Smooth muscle cell (in vitro differentiated cells): ENCODE measurements around the gene SSH2. TPM values are rescaled to one million over a fixed set of nuclear protein-coding genes. Genes with fewer than 3 reads are reported as not detected.

Experiments used
- DNase-seq: peaks from one replicate; lab custom pipeline; 2025; ENCODE audit not compliant: unreplicated experiment; lab: John Stamatoyannopoulos, UW
- H2AFZ ChIP-seq: fragments of 200-600 bp; sonication (generic); 2 replicates; pipeline ENCODE4 v1.6.0; 2016; ENCODE audit warnings: antibody characterized with exemption, low read depth, mild to moderate bottlenecking
- H3F3A ChIP-seq: fragments of 200-600 bp; sonication (generic); 2 replicates; pipeline ENCODE4 v1.6.0; 2017; ENCODE audit warnings: antibody characterized with exemption, low read depth
- H3K27ac ChIP-seq: fragments of 200-600 bp; sonication (generic); 2 replicates; pipeline ENCODE4 v1.5.1; 2016; ENCODE audit warnings: low read depth, mild to moderate bottlenecking
- H3K27me3 ChIP-seq: fragments of 200-600 bp; sonication (generic); 2 replicates; pipeline ENCODE4 v1.6.1; 2016; ENCODE audit warnings: low read depth, mild to moderate bottlenecking
- H3K36me3 ChIP-seq: fragments of 200-600 bp; sonication (generic); 2 replicates; pipeline ENCODE4 v1.5.1; 2016; ENCODE audit warnings: low read depth
- H3K4me1 ChIP-seq: fragments of 200-600 bp; sonication (generic); 2 replicates; pipeline ENCODE4 v1.5.1; 2016; ENCODE audit warnings: low read depth
- H3K4me2 ChIP-seq: fragments of 200-600 bp; sonication (generic); 2 replicates; pipeline ENCODE4 v1.6.0; 2016; ENCODE audit warnings: mild to moderate bottlenecking
- H3K4me3 ChIP-seq: fragments of 200-600 bp; sonication (generic); 2 replicates; pipeline ENCODE4 v1.5.1; 2016; ENCODE audit warnings: mild to moderate bottlenecking
- H3K79me2 ChIP-seq: fragments of 200-600 bp; sonication (generic); 2 replicates; pipeline ENCODE4 v1.6.0; 2016; ENCODE audit warnings: low read depth, mild to moderate bottlenecking
- H3K9ac ChIP-seq: fragments of 200-600 bp; sonication (generic); 2 replicates; pipeline ENCODE4 v1.6.0; 2016; ENCODE audit warnings: low read depth
- H3K9me3 ChIP-seq: fragments of 200-600 bp; sonication (generic); replicated peaks from 2 replicates; pipeline ENCODE4 v1.5.1; 2016; ENCODE audit warnings: low read depth
- H4K20me1 ChIP-seq: fragments of 200-600 bp; sonication (generic); 2 replicates; pipeline ENCODE4 v1.6.0; 2016; ENCODE audit warnings: low read depth
- WGBS: methylation state at CpG from one replicate; pipeline ENCODE4 v1.1.7; 2016; ENCODE audit warnings: low lambda C conversion rate; 5-methylcytosine and 5-hydroxymethylcytosine counted together
- polyA plus RNA-seq: library from polyadenylated mRNA; unstranded; fragments of >200 nt; fragmentation: Nextera tagmentation; extraction: Ambion mirVana; gene quantifications from 2 replicates; pipeline ENCODE4 v1.2.1, GENCODE V29; 2016
- total RNA-seq: library from RNA; depleted of rRNA; stranded (reverse); fragments of >200 nt; gene quantifications from 2 replicates; pipeline ENCODE4 v1.2.3, GENCODE V29; 2014
- TF ChIP-seq, protein P1 (sequence below): fragments of 200-600 bp; sonication (generic); IDR thresholded peaks from 2 replicates; pipeline ENCODE4 v1.5.1; 2017; ENCODE audit warnings: borderline replicate concordance, mild to moderate bottlenecking, antibody characterized with exemption; ENCODE audit not compliant: insufficient read depth, poor library complexity, severe bottlenecking

Gene SSH2
- total and polyA plus RNA-seq, 2 experiments from 2014 or later: 9.7 to 10.4 TPM

DNA sequence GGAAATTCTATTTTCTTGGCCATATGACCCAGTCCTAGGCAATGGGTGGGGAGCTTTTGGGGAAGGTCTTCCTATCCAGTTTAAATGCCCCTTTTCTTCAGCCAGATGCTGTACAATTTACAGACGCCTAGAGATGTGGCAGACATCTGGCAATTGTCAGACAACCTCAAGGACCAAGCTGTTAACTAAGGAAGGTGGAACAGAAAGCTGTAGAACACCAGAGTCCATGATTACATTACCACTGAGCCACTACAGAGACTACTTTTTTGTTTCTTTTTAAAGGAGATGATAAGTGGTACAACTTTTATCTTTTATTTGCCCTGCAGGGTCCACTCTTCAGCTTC is 286.2 kb downstream of the SSH2 start:
- Histone ChIP-seq H3K4me1 (no peaks in the 10 kb centered on the region), H3F3A (no peaks in the 10 kb centered on the region), H3K79me2 (no peaks in the 10 kb centered on the region), H3K9ac (no peak overlapping the region), H3K9me3 (no peaks in the 10 kb centered on the region), H3K27me3 (no peaks in the 10 kb centered on the region), H3K4me3 (no peak overlapping the region), H3K27ac (no peak overlapping the region), H3K36me3 (no peaks in the 10 kb centered on the region), H2AFZ (no peak overlapping the region), H3K4me2 (no peak overlapping the region), H4K20me1 (no peaks in the 10 kb centered on the region)
- no peak for DNase-seq
- TF ChIP-seq, protein P1, sequence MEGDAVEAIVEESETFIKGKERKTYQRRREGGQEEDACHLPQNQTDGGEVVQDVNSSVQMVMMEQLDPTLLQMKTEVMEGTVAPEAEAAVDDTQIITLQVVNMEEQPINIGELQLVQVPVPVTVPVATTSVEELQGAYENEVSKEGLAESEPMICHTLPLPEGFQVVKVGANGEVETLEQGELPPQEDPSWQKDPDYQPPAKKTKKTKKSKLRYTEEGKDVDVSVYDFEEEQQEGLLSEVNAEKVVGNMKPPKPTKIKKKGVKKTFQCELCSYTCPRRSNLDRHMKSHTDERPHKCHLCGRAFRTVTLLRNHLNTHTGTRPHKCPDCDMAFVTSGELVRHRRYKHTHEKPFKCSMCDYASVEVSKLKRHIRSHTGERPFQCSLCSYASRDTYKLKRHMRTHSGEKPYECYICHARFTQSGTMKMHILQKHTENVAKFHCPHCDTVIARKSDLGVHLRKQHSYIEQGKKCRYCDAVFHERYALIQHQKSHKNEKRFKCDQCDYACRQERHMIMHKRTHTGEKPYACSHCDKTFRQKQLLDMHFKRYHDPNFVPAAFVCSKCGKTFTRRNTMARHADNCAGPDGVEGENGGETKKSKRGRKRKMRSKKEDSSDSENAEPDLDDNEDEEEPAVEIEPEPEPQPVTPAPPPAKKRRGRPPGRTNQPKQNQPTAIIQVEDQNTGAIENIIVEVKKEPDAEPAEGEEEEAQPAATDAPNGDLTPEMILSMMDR: no peak
- 54% methylated on average over 1 of the region's 1 CpG for WGBS

DNA sequence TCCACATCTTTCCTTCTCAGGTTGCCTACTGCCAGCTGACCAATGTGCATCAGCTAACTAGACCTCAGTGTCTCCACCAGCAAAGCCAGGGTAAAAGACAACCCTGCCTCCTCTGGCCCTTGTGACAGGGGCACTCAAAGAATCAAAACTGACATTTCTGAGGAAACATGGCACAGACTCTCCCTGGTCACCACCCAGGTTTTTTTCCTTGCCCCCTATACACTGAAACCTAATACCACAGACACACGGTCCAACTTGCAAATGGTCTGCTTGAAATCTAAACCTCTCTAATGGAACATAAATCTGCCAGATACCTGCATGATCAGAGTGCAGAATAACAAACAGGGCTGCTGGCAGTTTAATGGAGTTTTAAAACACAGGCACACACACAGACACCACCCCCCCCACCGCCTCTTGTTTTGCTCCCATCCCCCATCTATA is 287.8 kb downstream of the SSH2 start:
- no peaks in the 10 kb centered on the region for H3K27me3 ChIP-seq
- no peak overlapping the region for H3K4me3 ChIP-seq
- H3F3A ChIP-seq: no peaks in the 10 kb centered on the region
- no peak for DNase-seq
- no peak overlapping the region for H3K4me2 ChIP-seq
- no peak overlapping the region for H3K9ac ChIP-seq
- no peaks in the 10 kb centered on the region for H4K20me1 ChIP-seq
- no peaks in the 10 kb centered on the region for H3K36me3 ChIP-seq
- no peaks in the 10 kb centered on the region for H3K9me3 ChIP-seq
- no peak overlapping the region for H2AFZ ChIP-seq
- 58% methylated on average over 2 of the region's 2 CpGs for WGBS
- TF ChIP-seq, protein P1: no peak
- no peak overlapping the region for H3K27ac ChIP-seq
- H3K79me2 ChIP-seq: no peaks in the 10 kb centered on the region
- H3K4me1 ChIP-seq: no peaks in the 10 kb centered on the region

DNA sequence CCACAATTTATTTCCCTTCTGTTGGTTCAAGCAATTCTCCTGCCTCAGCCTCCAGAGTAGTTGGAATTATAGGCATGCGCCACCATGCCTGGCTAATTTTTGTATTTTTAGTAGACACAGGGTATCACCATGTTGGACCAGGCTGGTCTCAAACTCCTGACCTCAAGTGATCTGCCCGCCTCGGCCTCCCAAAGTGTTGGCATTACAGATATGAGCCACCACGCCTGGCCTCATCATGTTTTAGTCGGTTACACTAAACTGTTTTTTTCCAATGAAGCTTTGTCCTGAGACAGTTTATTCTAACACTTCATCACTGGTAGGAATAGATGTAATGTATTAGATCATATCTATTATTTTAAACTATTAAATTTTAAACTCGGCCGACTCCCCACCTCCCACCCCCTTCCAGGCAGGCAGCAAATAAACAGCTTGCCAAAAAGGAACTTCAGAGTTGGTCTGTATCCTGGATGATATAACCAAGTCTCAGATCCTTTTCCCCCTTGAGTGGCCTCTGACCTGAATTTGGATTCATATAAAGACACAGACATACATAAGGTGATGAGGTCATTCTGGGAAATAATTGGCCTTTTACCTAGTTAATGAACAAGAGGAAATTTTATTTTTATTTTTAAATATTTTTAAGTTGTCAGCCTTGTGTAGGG is 288.9 kb downstream of the SSH2 start:
- H3K27ac ChIP-seq: peak overlapping the region; percentile 42
- H2AFZ ChIP-seq: no peak overlapping the region
- H3K4me2 ChIP-seq: no peak overlapping the region
- WGBS: 93% methylated on average over 7 of the region's 7 CpGs
- no peaks in the 10 kb centered on the region for H3K79me2 ChIP-seq
- no peaks in the 10 kb centered on the region for H3K9me3 ChIP-seq
- no peaks in the 10 kb centered on the region for H3K4me1 ChIP-seq
- H4K20me1 ChIP-seq: no peaks in the 10 kb centered on the region
- H3K27me3 ChIP-seq: no peaks in the 10 kb centered on the region
- no peak overlapping the region for H3K9ac ChIP-seq
- TF ChIP-seq, protein P1: no peak
- H3K36me3 ChIP-seq: no peaks in the 10 kb centered on the region
- no peaks in the 10 kb centered on the region for H3F3A ChIP-seq
- H3K4me3 ChIP-seq: no peak overlapping the region
- DNase-seq: no peak

DNA sequence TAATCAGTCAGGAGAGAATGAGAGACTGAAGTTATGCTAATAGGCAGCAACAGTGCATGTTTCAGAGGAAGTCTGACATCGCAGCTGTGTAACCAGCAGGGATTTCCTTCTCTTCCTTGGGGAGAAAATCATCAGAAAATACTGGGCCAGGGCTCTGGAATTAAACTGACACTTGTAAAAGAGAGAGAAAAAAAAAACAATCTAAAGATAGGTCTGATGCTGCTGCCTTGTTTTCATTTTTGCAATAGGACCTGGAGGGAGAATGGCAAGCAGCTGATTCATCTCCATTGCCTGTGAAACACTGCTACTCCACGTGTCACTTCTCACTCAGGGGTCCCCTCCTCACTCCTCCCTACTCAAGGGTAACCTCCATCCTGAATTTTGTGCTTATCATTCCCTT is 289.6 kb downstream of the SSH2 start:
- Histone ChIP-seq H3K79me2 (no peaks in the 10 kb centered on the region), H3F3A (no peaks in the 10 kb centered on the region), H3K4me2 (no peak overlapping the region), H3K9ac (no peak overlapping the region), H3K4me1 (no peaks in the 10 kb centered on the region), H4K20me1 (no peaks in the 10 kb centered on the region), H3K27ac (peak overlapping the region; percentile 42), H3K4me3 (no peak overlapping the region), H3K9me3 (no peaks in the 10 kb centered on the region), H2AFZ (no peak overlapping the region), H3K27me3 (no peaks in the 10 kb centered on the region), H3K36me3 (no peaks in the 10 kb centered on the region)
- WGBS: 13% methylated on average over 2 of the region's 2 CpGs
- no peak for DNase-seq
- TF ChIP-seq, protein P1: no peak
